Activated CD4-positive, alpha-beta memory T cell treated with anti-CD3 and anti-CD28 coated beads for 36 hours (primary cell): ENCODE data around the gene ZNF606. TPM values are rescaled to one million over a fixed set of nuclear protein-coding genes. Genes with fewer than 3 reads are reported as not detected.

Experiments used
- CTCF ChIA-PET: fragments of 350-600 bp; sonication (Branson Sonifier 250); formaldehyde crosslinking; loops from one replicate; lab custom pipeline; 2021; ENCODE audit warnings: antibody characterized with exemption, inconsistent platforms; lab: Charles Lee
- POLR2A ChIA-PET: fragments of 350-600 bp; sonication (Branson Sonifier 250); formaldehyde crosslinking; loops from one replicate; lab custom pipeline; 2021; ENCODE audit warnings: antibody characterized with exemption; lab: Charles Lee
- DNase-seq: peaks from one replicate; pipeline ENCODE4 v3.0.0-alpha.2; 2020
- H3K27ac Mint-ChIP-seq: one replicate; pipeline ENCODE4 v1.8.0; 2021; ENCODE audit warnings: mixed read lengths
- H3K27me3 Mint-ChIP-seq: one replicate; pipeline ENCODE4 v1.8.0; 2021; ENCODE audit warnings: mixed read lengths
- H3K36me3 Mint-ChIP-seq: one replicate; pipeline ENCODE4 v1.8.0; 2021; ENCODE audit warnings: mixed read lengths
- H3K4me1 Mint-ChIP-seq: one replicate; pipeline ENCODE4 v1.8.0; 2021; ENCODE audit warnings: low read depth, mixed read lengths
- H3K4me3 Mint-ChIP-seq: one replicate; pipeline ENCODE4 v1.8.0; 2021; ENCODE audit warnings: mild to moderate bottlenecking, mixed read lengths
- H3K9me3 Mint-ChIP-seq: one replicate; pipeline ENCODE4 v1.8.0; 2021; ENCODE audit warnings: mixed read lengths
- intact Hi-C: fragments of 100-400 bp; cut with micrococcal nuclease; formaldehyde crosslinking; loops from one replicate; pipeline ENCODE4 v1.15.1; 2023
- total RNA-seq, 2 experiments: library from RNA; stranded (reverse); gene quantifications; one replicate each; pipeline ENCODE4 v1.2.3, GENCODE V29; 2021

ZNF606 gene
- total RNA-seq, 2 experiments from 2014 or later: 5.1 to 5.8 TPM

- Mint-ChIP-seq H3K9me3 (peaks cover 45% of the 10 kb centered on the region), H3K27ac (no peak overlapping the region), H3K4me1 (peaks cover 16% of the 10 kb centered on the region), H3K36me3 (peaks cover 38% of the 10 kb centered on the region), H3K4me3 (no peak overlapping the region), H3K27me3 (no peaks in the 10 kb centered on the region)
- no peak for DNase-seq
- CTCF ChIA-PET: no interaction called here
- POLR2A ChIA-PET: no interaction called here
- intact Hi-C loops: no loop called here
These were observed 53.3 kb downstream of the ZNF606 start for GRCh38 chr19:57949296-57949695.

GRCh38 chr19:57947419-57948134, 55.0 kb downstream of the ZNF606 start, which contains the start of gene ZNF256:
TSS of gene ZNF256 (minus strand) at chr19:57947706. CDS start at chr19:57947474, 232 bp downstream.
- peak within 1 kb of the TSS; percentile 82 for H3K27ac Mint-ChIP-seq
- peak within 1 kb of the TSS; percentile 94 for H3K4me3 Mint-ChIP-seq
- peaks cover 16% of the 10 kb centered on the region for H3K4me1 Mint-ChIP-seq
- CTCF ChIA-PET: no interaction called here
- DNase-seq: peak; percentile 94
- H3K9me3 Mint-ChIP-seq: peaks cover 52% of the 10 kb centered on the region
- POLR2A ChIA-PET: no interaction called here
- H3K27me3 Mint-ChIP-seq: no peaks in the 10 kb centered on the region
- H3K36me3 Mint-ChIP-seq: peaks cover 45% of the 10 kb centered on the region
- intact Hi-C loops: loop anchor here (1.0 kb wide), 2 partner anchors 31 to 203 kb away; partner anchors contain the start of genes ZNF329 and ZNF417

GRCh38 chr19:57947088-57947418, 55.6 kb downstream of the ZNF606 start:
- CTCF ChIA-PET: no interaction called here
- POLR2A ChIA-PET: no interaction called here
- Mint-ChIP-seq H3K27ac (no peak overlapping the region), H3K4me3 (peak overlapping the region; percentile 94), H3K27me3 (no peaks in the 10 kb centered on the region), H3K36me3 (peaks cover 50% of the 10 kb centered on the region), H3K4me1 (peaks cover 16% of the 10 kb centered on the region), H3K9me3 (peaks cover 58% of the 10 kb centered on the region)
- intact Hi-C loops: loop anchor here (1.0 kb wide), 2 partner anchors 31 to 203 kb away; partner anchors contain the start of genes ZNF329 and ZNF417
- no peak for DNase-seq

GRCh38 chr19:57946316-57946715, 56.3 kb downstream of the ZNF606 start:
- Mint-ChIP-seq H3K36me3 (peaks cover 57% of the 10 kb centered on the region), H3K4me1 (peaks cover 16% of the 10 kb centered on the region), H3K27me3 (no peaks in the 10 kb centered on the region), H3K27ac (no peak overlapping the region), H3K4me3 (peak overlapping the region; percentile 94), H3K9me3 (peaks cover 61% of the 10 kb centered on the region)
- ChIA-PET POLR2A (interaction anchor here (0.6 kb wide), 1 partner anchor 185 kb away, joined by 3 read pairs; no protein-coding TSS in a partner anchor), CTCF (no interaction called here)
- no peak for DNase-seq
- intact Hi-C loops: no loop called here

- CTCF ChIA-PET: no interaction called here
- peaks cover 9% of the 10 kb centered on the region for H3K4me1 Mint-ChIP-seq
- intact Hi-C loops: no loop called here
- H3K27me3 Mint-ChIP-seq: no peaks in the 10 kb centered on the region
- peaks cover 83% of the 10 kb centered on the region for H3K36me3 Mint-ChIP-seq
- peaks cover 83% of the 10 kb centered on the region for H3K9me3 Mint-ChIP-seq
- no peak overlapping the region for H3K27ac Mint-ChIP-seq
- DNase-seq: no peak
- no peak overlapping the region for H3K4me3 Mint-ChIP-seq
- POLR2A ChIA-PET: no interaction called here
These were observed 61.0 kb downstream of the ZNF606 start for GRCh38 chr19:57941593-57941992.

GRCh38 chr19:57935731-57936130, 66.9 kb downstream of the ZNF606 start:
- intact Hi-C loops: no loop called here
- H3K36me3 Mint-ChIP-seq: peaks cover 70% of the 10 kb centered on the region
- H3K4me3 Mint-ChIP-seq: no peak overlapping the region
- CTCF ChIA-PET: no interaction called here
- DNase-seq: no peak
- POLR2A ChIA-PET: no interaction called here
- peaks cover 5% of the 10 kb centered on the region for H3K4me1 Mint-ChIP-seq
- H3K27me3 Mint-ChIP-seq: peaks cover 1% of the 10 kb centered on the region
- peaks cover 78% of the 10 kb centered on the region for H3K9me3 Mint-ChIP-seq
- H3K27ac Mint-ChIP-seq: no peak overlapping the region

GRCh38 chr19:57934820-57935665, 67.6 kb downstream of the ZNF606 start, which contains the start of gene ZNF418:
TSS of gene ZNF418 (minus strand) at chr19:57935402. CDS start at chr19:57933822, 1,580 bp downstream.
- peaks cover 81% of the 10 kb centered on the region for H3K9me3 Mint-ChIP-seq
- intact Hi-C loops: no loop called here
- DNase-seq: peak; percentile 64
- ChIA-PET POLR2A (no interaction called here), CTCF (no interaction called here)
- peaks cover 1% of the 10 kb centered on the region for H3K27me3 Mint-ChIP-seq
- peaks cover 5% of the 10 kb centered on the region for H3K4me1 Mint-ChIP-seq
- H3K36me3 Mint-ChIP-seq: peaks cover 74% of the 10 kb centered on the region
- peak within 1 kb of the TSS; percentile 78 for H3K4me3 Mint-ChIP-seq
- H3K27ac Mint-ChIP-seq: no peak within 1 kb of the TSS

- DNase-seq: no peak
- CTCF ChIA-PET: no interaction called here
- POLR2A ChIA-PET: no interaction called here
- Mint-ChIP-seq H3K27me3 (no peaks in the 10 kb centered on the region), H3K4me3 (no peak overlapping the region), H3K36me3 (peaks cover 52% of the 10 kb centered on the region), H3K27ac (no peak overlapping the region), H3K4me1 (no peaks in the 10 kb centered on the region), H3K9me3 (peaks cover 70% of the 10 kb centered on the region)
- intact Hi-C loops: no loop called here
These were observed 75.0 kb downstream of the ZNF606 start for GRCh38 chr19:57927587-57927986.

Other genes starting within 250 kb of the ZNF606 start
- 10 to 100 TPM; 11.5 to 11.7 TPM for gene ZNF586, start 233.1 kb downstream of the ZNF606 start, total RNA-seq
- gene ZNF552, start 187.9 kb downstream of the ZNF606 start, total RNA-seq: 1 to 10 TPM; 4.8 to 6.1 TPM
- 10 to 100 TPM; 14.2 to 15.2 TPM for gene ZNF587B, start 172.5 kb downstream of the ZNF606 start, total RNA-seq
- 10 to 100 TPM; 20.9 to 23.9 TPM for gene ZNF587, start 153.0 kb downstream of the ZNF606 start, total RNA-seq
- 10 to 100 TPM; 10.4 to 12.4 TPM for gene ZNF814, start 113.8 kb downstream of the ZNF606 start, total RNA-seq
- gene ZNF417, start 86.2 kb downstream of the ZNF606 start, total RNA-seq: 10 to 100 TPM; 10.6 to 11.1 TPM
- gene ZNF418, start 67.4 kb downstream of the ZNF606 start, total RNA-seq: 1 to 10 TPM; 2.3 TPM
- 1 to 10 TPM; 3.9 TPM for gene ZNF256, start 55.1 kb downstream of the ZNF606 start, total RNA-seq
- gene C19orf18, start 28.3 kb downstream of the ZNF606 start, total RNA-seq: not detected
- not detected for gene ZSCAN1, start 31.2 kb upstream of the ZNF606 start, total RNA-seq
- under 1 TPM in 1 of 2 experiments, not detected in 1; 0.12 TPM for gene ZNF135, start 56.5 kb upstream of the ZNF606 start, total RNA-seq
- gene ZSCAN18, start 95.4 kb upstream of the ZNF606 start, total RNA-seq: 10 to 100 TPM; 13.8 to 15.7 TPM
- gene ZNF329, start 148.0 kb upstream of the ZNF606 start, total RNA-seq: 1 to 10 TPM; 4.2 to 4.4 TPM
- 10 to 100 TPM; 19.1 to 19.6 TPM for gene ZNF274, start 180.2 kb upstream of the ZNF606 start, total RNA-seq
- 10 to 100 TPM; 39.6 to 45.4 TPM for gene ZNF544, start 226.1 kb upstream of the ZNF606 start, total RNA-seq